ENCODE results near the gene FILIP1. TPM values are rescaled to one million over a fixed set of nuclear protein-coding genes. Genes with fewer than 3 reads are reported as not detected.

FILIP1 gene
- total and polyA plus RNA-seq, 2 of the 8 experiments (the other 6 are each of a cell fraction or from before 2014, with no cell fraction given) = 2.4 to 5.7 TPM

DNA sequence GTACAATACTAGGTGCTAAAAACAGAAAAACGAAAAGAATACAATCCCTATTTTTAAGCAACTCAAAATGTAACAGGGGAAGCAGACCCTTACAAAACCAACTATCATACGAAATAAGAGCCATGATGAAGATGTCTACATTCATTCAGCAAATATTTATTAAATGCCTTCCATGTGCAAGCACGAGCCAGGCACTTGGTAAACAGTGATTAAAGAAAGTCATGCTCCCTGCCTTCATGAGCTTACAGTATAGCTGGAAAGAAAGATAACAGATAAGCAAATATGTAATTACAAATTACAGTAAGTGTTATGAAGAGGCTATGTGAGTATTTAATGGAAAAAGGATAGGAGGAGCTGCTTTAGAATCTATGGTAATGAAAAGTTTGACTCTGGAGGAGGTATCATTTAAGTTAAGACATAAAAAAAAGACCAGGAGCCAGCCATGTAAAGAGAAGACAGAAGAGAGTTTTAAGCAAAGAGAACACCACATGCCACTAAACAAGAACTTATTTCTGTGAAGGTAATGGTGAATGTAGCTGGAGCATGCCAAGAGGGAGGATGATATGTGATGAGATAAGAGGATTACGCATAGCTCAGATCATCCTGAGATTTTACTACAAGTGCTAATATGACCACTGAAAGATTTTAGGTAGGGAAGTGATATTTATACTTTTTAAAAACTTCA lies 230.7 kb downstream of the FILIP1 start (continued):
- no peak for TF ChIP-seq CBX8 (IDR thresholded peaks at IDR 0.05; ENCODE audit: borderline replicate concordance, low read depth, low read length)
- TF ChIP-seq CTBP2 (IDR thresholded peaks at IDR 0.05; ENCODE audit: borderline replicate concordance, insufficient read depth, insufficient read length, low read length) = no peak
- TF ChIP-seq TAF7 (optimal IDR thresholded peaks at IDR 0.05; ENCODE audit: borderline replicate concordance, low read depth, low read length) = no peak
- no peak for TF ChIP-seq HDAC2 (IDR thresholded peaks at IDR 0.05; ENCODE audit: borderline replicate concordance in 1 of 2, low read depth in 2 of 2, low read length in 2 of 2)
- TF ChIP-seq NRF1 (IDR thresholded peaks at IDR 0.05; ENCODE audit: low read depth, low read length) = no peak
- no peak for TF ChIP-seq BACH1 (IDR thresholded peaks at IDR 0.05; ENCODE audit: low read length)
- TF ChIP-seq POLR2AphosphoS5 (IDR thresholded peaks at IDR 0.05; ENCODE audit: low read depth, low read length) = no peak
- no peak for TF ChIP-seq RBBP5 (IDR thresholded peaks at IDR 0.05; ENCODE audit: borderline replicate concordance, low read depth, low read length)
- TF ChIP-seq PHF8 (conservative IDR thresholded peaks at IDR 0.05; ENCODE audit: low read depth, low read length) = no peak

All from H1 (cell line).